Head of caudate nucleus (tissue), 42 donors: ENCODE measurements around the gene NFIL3.

Experiments
- DNase-seq, 42 donors: peaks; one replicate each; pipeline versions ENCODE4 v3.0.0 to v3.0.0-alpha.2; 2020 to 2021; ENCODE audit warnings: mixed read lengths in 7 of 42
- intact Hi-C: fragments of 100-400 bp; cut with DNase I; formaldehyde crosslinking; loops from one replicate; pipeline ENCODE4 v1.15.0; 2022

Gene NFIL3

GRCh38 chr9:91424403-91425176 is 958 bp upstream of the NFIL3 start:
- DNase-seq: peak; percentile 64 to 92 (median 78)
- intact Hi-C loops: loop anchor here (5.0 to 10.0 kb wide), 5 partner anchors 62 to 510 kb away; partner anchors contain the start of gene AUH

- peak; percentile 36 to 86 (median 68) for DNase-seq
- intact Hi-C loops: loop anchor here (5.0 to 10.0 kb wide), 4 partner anchors 61 to 508 kb away; partner anchors contain the start of gene AUH
Measured at GRCh38 chr9:91422758-91423711, 597 bp downstream of the NFIL3 start.

DNA sequence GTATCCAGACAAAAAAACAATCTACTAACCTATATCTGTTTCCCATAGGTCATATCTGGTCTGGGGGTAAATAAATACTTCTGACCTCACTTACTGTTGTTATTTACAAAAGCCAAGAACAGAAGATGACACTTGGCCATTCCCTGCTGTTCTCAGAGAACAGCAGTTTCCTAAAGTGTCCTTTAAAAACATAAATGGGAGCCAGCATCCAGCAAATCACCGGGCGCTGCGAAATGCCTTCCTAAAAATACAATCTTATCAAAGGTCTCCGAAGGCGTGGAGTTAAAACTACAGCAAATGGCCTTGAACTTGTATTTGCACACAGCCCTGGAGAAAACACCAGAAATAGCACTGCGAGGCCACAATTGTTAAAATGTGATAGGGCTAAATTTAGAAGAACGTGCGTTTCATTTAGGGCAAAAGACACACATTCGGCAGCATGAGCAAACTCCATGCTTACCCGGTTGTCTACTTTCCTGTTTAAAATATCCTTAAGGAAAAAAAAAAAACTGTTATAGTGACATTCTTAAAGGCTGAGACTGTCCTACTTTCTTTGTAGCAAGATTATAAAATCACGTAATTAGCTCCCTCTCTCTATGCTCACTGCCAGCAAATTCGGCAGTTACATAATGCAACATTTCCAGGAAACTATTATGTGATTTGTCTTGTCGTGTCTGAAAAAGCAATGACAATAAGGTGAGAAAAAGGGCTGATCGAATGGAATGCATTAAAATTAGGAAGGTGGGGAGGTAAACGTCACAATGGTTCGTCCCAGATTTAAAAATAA is 1.5 kb downstream of the NFIL3 start:
- intact Hi-C loops: loop anchor here (5.0 to 10.0 kb wide), 4 partner anchors 60 to 507 kb away; partner anchors contain the start of gene AUH
- peak in 11 of 42 donors; percentile 10 to 62 (median 18) for DNase-seq

GRCh38 chr9:91421128-91421765 is 2.4 kb downstream of the NFIL3 start:
- intact Hi-C loops: loop anchor here (5.0 to 10.0 kb wide), 4 partner anchors 59 to 506 kb away; partner anchors contain the start of gene AUH
- peak in 34 of 42 donors; percentile 12 to 65 (median 37) for DNase-seq

DNA sequence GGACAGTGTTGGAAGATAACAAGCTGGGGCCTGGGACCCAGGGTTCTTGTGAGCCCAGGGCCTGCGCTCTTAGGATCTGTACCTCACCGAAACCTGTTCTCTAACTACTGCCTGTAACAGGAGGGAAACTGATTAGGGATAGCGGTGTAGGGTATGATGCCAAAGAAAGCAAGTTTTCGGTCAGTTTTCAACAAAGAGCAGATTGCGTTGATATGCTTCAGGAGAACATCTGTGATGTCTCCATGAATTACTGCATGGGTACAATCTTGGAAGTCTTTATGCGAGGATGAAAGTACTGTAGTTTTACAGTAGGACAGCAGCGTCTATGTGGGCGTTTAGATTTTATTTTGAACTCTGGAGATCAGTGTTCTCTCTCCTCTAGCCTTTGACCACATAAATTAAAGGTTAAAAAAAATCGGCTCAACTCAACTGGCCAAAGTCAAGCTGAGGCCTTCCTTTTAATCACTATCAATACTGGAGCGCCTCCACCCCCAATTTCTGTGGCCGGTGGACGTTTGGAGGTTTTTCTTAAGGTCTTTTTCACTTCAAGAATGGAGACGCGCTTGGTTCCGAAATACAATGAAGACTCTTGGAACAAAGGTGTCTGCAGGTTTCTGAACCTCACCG is 3.0 kb downstream of the NFIL3 start:
- no peak for DNase-seq
- intact Hi-C loops: loop anchor here (5.0 to 10.0 kb wide), 4 partner anchors 58 to 506 kb away; partner anchors contain the start of gene AUH

DNA sequence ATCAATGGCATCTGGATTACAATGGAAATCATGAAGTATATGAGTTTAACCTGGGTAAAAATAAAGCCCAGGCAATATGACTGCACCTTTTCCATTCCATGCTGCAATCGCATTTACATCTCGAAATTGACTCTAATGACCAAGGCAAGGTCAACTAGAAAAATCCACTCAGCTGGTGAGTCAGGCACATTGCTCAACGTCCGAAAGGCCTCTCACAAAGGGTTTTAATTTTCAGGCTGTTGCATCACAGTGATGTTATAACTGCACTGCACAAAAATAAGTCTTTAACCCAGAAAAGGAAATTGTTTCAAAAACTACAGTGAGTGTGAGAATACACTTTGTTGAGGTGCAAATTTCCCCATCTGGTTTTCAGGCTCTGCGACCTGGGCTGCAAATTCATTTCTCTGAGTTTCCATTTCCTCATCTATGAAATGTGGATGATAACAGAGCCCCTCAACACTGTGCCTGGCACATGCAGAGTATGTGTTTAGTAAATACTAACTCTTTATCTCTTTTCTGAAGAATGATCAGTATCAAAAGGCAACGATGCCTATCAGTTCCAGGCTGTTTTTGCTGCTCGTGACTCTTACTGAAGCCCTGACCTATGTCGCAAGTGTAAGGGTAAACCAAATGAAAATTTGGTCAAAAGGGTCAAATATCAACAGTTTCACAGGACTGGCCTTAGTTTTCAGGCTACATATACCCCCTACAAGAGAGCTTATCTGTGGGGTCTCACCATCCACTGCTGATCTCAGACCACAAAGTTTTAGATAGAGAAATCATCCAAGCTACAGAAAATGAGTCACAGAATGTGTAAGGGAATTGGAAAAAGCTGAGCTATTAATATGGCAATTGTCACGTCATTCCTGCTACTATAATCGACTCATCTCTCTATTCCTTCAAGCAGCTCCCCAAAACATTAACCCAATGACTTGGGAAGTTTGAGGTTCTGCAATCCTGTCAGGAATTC is 4.1 kb downstream of the NFIL3 start:
- intact Hi-C loops: loop anchor here (5.0 to 10.0 kb wide), 4 partner anchors 57 to 505 kb away; partner anchors contain the start of gene AUH
- DNase-seq: peak in 3 of 42 donors; percentile 35 to 63 (median 48)

- no peak for DNase-seq
- intact Hi-C loops: no loop called here
Measured at GRCh38 chr9:91418215-91418610, 5.4 kb downstream of the NFIL3 start.

- no peak for DNase-seq
- intact Hi-C loops: no loop called here
Measured at GRCh38 chr9:91417602-91418214, 5.9 kb downstream of the NFIL3 start.

- intact Hi-C loops: no loop called here
Measured at GRCh38 chr9:91416096-91416712, 7.4 kb downstream of the NFIL3 start.

DNA sequence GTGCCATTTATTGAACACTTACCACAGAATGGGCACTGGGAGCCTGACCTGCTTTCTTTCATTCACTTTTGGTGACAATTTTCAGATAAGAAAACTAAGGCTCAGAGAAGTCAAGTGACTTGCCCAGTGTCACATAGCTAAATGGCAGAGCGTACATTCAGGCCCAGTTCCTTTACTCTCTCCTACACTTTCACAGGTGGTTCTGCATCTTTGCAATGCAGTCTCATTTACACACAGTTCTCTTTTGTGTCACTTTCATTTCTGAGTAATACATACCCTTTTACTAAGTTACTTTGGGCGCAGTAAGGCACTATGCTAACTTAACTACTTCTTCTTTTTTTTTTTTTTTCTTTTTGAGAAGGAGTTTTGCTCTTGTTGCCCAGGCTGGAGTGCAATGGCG is 8.3 kb downstream of the NFIL3 start:
- intact Hi-C loops: no loop called here
- DNase-seq: no peak

More at GRCh38 chr9:91416096-91416712, 7.4 kb downstream of the NFIL3 start:
- DNase-seq: no peak

DNA sequence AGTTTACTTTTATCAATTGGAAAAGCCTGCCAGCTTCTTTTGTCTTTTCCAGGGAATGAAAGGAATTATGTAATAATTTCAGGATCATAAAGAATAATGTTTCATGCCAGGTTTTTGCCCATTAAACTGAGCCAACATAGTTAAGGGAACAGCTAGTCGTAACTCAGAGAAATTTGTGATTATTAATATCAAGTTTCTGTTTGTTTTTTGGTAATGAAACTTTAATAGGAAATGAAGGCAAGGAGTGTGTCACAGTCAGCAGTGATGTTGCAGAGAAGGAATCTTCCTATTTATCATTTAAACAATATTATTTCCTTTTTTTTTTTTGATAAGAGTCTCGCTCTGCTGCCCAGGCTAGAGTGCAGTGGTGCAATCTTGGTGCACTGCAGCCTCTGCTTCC is 10.7 kb downstream of the NFIL3 start:
- intact Hi-C loops: no loop called here
- no peak for DNase-seq

- DNase-seq: peak in 1 of 42 donors; percentile 3
- intact Hi-C loops: no loop called here
Measured at GRCh38 chr9:91411096-91411771, 12.4 kb downstream of the NFIL3 start.

GRCh38 chr9:91410161-91410560 is 13.5 kb downstream of the NFIL3 start:
- DNase-seq: peak in 1 of 42 donors; percentile 21
- intact Hi-C loops: no loop called here

DNA sequence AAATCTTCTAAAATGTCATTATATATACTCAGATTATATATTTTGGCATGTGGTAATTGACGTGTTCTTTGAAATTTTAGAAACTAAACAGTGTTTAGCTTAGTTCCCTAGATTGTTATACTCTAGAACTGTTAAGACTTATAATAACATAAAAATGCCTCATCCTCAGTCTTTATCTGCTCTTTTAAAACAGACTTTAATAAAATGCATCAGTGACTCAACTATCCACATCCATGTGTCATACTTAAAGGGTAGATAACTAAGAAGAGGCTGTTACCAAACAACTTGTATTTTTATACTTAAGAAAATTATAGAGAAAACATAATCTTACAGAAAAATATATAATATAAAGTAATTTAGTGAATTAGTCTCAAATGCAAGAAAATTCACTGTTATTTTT is 15.2 kb downstream of the NFIL3 start:
- DNase-seq: no peak
- intact Hi-C loops: no loop called here
